Muscle layer of duodenum (tissue), 2 donors: ENCODE data around the gene ZNF385A.
A peak's percentile ranks its signal among the peaks of the same experiment; 100 is the strongest.

ENCODE experiments used
- H3K27ac ChIP-seq: one replicate; pipeline ENCODE4 v1.7.0; 2013; ENCODE audit warnings: mild to moderate bottlenecking, low read length
- H3K27me3 ChIP-seq: one replicate; pipeline ENCODE4 v1.7.0; 2013; ENCODE audit warnings: low read depth, mild to moderate bottlenecking, control low read depth, low read length
- H3K36me3 ChIP-seq, 2 donors: one replicate each; pipeline ENCODE4 v1.7.0; 2013; ENCODE audit warnings: low read length in 2 of 2, control low read depth in 1 of 2, mild to moderate bottlenecking in 1 of 2; ENCODE audit not compliant: insufficient read depth in 2 of 2, control insufficient read depth in 1 of 2
- H3K4me1 ChIP-seq, 2 donors: one replicate each; pipeline ENCODE4 v1.7.0; 2013; ENCODE audit warnings: low read length in 2 of 2, mild to moderate bottlenecking in 2 of 2, control low read depth in 1 of 2, moderate library complexity in 1 of 2; ENCODE audit not compliant: insufficient read depth in 2 of 2, control insufficient read depth in 1 of 2
- H3K4me3 ChIP-seq, 2 donors: one replicate each; pipeline ENCODE4 v1.7.0; 2013; ENCODE audit warnings: low read length in 2 of 2, low read depth in 1 of 2, mild to moderate bottlenecking in 1 of 2
- H3K9me3 ChIP-seq, 2 donors: one replicate each; pipeline ENCODE4 v1.7.0; 2013; ENCODE audit warnings: low read length in 2 of 2, control low read depth in 1 of 2, mild to moderate bottlenecking in 1 of 2; ENCODE audit not compliant: control insufficient read depth in 1 of 2
- donor health status: healthy.

ZNF385A gene

DNA sequence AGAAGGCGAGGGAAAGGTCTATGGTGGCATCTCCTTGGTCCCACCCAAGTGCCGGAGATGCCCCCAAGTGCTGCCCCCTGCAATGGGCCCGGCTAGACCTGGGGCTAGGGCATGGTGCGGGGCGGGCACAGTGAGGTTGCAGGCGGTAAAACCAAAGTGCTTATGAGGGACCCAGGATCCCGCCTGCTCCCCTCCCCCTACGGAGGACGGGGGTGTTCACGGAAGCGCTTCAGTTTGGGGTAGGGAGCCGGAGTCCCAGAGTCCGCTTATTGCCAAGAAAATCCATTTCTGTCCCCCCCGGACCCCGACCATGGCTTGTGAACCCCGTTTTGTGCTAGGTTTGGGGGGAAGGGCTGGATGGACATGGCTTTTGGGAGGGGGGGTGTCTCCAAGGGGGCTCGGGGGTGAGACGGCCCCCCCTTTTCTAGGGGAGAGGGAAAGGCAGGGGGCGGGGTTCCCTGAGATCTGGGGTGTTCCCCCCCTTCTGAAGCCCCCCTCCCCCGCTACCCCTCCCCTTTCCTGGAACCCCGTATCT, 14.9 kb downstream of the ZNF385A start:
- Histone ChIP-seq H3K27ac (no peak overlapping the region), H3K4me3 (peak overlapping the region in 1 of 2 donors; percentile 57), H3K9me3 (no peaks in the 10 kb centered on the region), H3K27me3 (no peaks in the 10 kb centered on the region), H3K36me3 (peaks cover 0 to 17% of the 10 kb centered on the region in 2 donors), H3K4me1 (peaks cover 3 to 35% of the 10 kb centered on the region in 2 donors)

DNA sequence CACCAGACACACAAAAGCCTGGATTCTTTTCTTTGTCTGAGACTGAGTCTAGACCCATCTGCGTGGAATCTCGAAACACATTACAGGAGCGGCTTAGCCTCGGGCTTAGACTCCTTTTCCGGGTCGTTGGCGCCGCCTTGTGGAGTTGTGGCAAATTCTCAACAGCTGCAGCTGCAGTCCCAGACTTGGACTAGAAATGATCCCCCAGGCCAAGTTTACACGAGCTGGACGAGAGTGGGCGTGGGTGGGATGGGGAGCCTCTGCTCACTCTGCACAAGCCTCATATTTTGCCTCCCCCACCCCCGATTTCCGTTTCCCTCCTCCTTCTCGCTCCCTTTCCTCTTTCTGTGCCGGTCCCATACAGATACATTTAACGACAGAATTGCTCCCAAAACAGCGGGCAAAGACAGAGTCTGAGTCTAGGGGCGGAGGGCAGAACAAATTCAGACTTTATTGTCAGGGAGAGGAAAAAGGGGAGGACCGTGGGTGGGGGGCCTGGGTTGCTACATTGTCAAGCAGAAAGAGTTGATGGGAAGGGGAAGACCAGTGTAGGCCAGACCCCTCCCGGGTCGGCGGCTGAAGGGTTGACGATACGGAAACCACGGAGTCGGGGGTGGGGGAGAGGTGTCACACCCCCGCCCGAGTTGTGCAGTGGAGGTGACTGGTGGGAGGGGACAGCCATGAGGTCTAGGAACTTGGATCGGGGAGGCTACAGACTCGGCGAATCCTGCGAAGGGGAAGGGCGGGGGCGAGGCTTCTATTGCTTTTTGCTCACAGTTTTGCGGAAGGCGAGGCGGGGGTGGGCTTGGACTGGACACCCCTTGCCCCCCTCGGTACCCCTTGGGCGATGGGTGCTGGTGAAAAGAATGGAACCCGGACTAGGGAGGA, 15.6 kb downstream of the ZNF385A start:
- peak overlapping the region; percentile 30 to 57 for H3K4me3 ChIP-seq
- H3K27me3 ChIP-seq: no peaks in the 10 kb centered on the region
- peaks cover 0 to 10% of the 10 kb centered on the region in 2 donors for H3K36me3 ChIP-seq
- H3K27ac ChIP-seq: no peak overlapping the region
- H3K4me1 ChIP-seq: peaks cover 3 to 32% of the 10 kb centered on the region in 2 donors
- H3K9me3 ChIP-seq: no peaks in the 10 kb centered on the region

DNA sequence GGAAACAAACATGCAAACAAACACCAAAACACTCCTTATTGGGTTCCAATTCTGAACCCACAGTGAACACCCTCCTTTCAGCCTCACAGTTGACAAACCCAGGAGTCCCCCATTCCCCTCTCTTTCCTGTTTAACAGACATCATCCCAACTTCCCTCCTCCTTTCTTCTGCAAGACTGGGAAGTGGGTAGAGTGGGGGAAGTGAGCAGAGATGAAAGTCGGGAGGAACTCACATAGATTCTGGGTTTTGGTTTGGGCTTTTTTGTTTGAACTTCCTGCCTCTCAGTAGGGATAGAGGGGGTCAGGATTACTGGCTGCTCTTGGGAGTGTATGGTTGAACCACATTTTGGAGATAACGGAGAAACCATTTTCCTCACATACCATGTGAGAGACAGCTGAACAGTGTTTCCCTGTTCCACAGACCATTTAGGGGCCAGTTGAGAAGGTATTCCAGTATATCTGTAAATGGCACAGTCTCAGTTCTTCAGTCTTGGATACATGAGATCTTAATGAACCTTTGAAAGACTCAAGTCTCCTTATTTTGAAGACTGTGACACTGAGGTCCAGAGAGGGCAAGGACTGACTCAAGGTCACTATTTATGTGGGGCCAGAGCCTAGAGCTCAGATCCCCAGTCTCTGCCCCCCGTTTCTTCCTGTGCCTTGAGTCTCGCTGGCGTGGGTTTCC, 16.4 kb downstream of the ZNF385A start:
- H3K4me3 ChIP-seq: peak overlapping the region in 1 of 2 donors; percentile 30
- H3K27ac ChIP-seq: no peak overlapping the region
- peaks cover 0 to 2% of the 10 kb centered on the region in 2 donors for H3K36me3 ChIP-seq
- peaks cover 3 to 32% of the 10 kb centered on the region in 2 donors for H3K4me1 ChIP-seq
- no peaks in the 10 kb centered on the region for H3K27me3 ChIP-seq
- H3K9me3 ChIP-seq: no peaks in the 10 kb centered on the region

DNA sequence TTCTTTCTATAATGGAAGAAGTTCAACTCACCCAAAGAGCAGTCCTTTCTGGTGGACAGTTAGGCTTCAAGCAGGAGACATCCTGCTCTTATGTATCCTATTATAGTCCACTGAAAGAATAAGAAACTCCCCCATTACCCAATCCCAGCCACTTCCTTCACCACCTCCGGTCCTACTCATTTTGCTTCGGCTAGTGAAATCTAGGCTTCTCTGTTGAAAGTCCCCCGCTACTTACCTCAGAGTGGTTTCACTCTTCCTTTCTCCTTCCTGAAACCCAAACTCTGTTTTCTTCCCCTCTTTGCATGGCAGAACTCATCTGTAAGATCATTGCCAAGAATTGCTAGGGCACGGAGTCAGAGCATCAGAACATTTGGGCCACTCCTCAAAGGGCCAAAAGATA, 20.1 kb downstream of the ZNF385A start, which contains the start of gene GPR84:
Gene GPR84, minus strand, starts transcription at position 74 of the 400 bp plus-strand sequence. CDS start 635 bp downstream, outside the sequence.
- Histone ChIP-seq H3K27ac (no peak within 1 kb of the TSS), H3K4me3 (no peak within 1 kb of the TSS), H3K4me1 (peaks cover 3 to 18% of the 10 kb centered on the region in 2 donors), H3K36me3 (no peaks in the 10 kb centered on the region), H3K9me3 (no peaks in the 10 kb centered on the region), H3K27me3 (no peaks in the 10 kb centered on the region)

DNA sequence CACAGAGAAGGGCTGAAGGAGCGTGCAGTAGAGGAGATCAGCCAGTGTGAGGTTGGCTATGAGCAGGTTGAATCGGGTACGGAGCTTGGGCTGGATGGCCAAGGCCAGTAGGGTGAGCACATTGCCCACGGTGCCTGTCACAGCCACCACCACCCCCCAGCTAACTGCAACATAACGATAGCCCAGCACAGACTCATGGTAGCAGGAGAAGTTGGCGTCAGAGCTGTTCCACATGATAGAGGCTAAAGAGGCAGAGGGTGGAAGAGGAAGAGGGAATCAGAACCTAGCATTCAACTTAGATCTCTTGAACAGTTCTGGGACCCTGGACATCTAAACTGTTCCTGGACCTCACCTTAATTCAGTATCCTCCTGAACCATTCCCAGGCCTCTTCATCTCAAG, 20.9 kb downstream of the ZNF385A start:
- peaks cover 3 to 10% of the 10 kb centered on the region in 2 donors for H3K4me1 ChIP-seq
- H3K4me3 ChIP-seq: no peak overlapping the region

DNA sequence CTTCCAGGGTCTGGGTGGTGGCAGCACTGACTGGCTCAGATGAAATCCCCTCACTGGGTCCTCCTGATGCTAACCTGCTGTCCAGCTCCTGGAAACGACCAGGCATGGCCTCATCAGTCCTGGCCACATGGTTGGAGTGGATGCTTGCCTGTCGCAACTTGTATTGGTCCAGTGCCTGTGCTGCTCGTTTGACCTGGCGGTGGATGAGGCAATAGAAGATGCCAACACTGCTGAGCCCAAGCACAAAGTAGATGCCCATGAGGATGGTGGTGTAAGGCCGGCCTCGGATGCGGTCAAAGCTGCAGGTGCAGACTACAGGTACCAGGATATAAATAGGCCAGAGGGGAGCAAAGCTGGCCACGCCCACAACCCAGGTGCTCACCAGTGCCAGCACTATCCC, 21.5 kb downstream of the ZNF385A start:
- Histone ChIP-seq H3K4me1 (peaks cover 5 to 8% of the 10 kb centered on the region in 2 donors), H3K27ac (no peak overlapping the region), H3K9me3 (no peaks in the 10 kb centered on the region), H3K27me3 (no peaks in the 10 kb centered on the region), H3K4me3 (no peak overlapping the region), H3K36me3 (no peaks in the 10 kb centered on the region)

More for the DNA sequence above, 20.9 kb downstream of the ZNF385A start:
- H3K36me3 ChIP-seq: no peaks in the 10 kb centered on the region
- H3K27ac ChIP-seq: no peak overlapping the region
- H3K27me3 ChIP-seq: no peaks in the 10 kb centered on the region
- no peaks in the 10 kb centered on the region for H3K9me3 ChIP-seq

DNA sequence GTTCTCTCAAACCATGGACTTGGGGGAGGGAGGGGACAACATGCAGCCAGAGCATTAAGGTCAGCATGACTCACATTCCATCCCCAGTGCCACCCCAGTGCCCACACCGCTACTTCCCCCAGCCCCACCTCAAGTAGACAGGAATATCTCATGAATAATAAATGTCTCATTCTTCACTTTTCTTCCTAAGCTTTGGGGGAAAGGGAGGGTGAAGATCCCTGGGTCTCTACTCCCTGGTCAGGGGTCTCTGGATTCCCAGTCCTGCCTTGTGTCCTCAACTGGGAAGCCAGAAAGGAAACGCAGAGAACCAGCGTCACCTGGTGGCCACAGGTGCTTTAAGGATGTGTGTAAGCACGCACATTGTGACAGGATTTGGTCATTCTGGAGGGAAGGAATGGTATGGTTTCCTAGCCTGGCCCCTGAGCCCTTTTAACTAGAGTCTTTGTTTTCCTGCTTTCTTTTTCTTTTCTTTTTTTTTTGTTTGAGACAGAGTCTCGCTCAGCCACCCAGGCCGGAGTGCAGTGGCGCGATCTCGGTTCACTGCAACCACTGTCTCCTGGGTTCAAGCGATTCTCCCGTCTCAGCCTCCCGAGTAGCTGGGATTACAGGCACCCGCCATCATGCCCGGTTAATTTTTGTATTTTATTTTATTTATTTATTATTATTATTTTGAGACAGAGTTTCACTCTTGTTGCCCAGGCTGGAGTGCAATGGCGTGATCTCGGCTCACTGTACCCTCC, 23.6 kb downstream of the ZNF385A start:
- Histone ChIP-seq H3K4me1 (peaks cover 16% of the 10 kb centered on the region in 2 donors), H3K27ac (peak overlapping the region; percentile 83), H3K4me3 (no peak overlapping the region), H3K9me3 (no peaks in the 10 kb centered on the region), H3K36me3 (no peaks in the 10 kb centered on the region), H3K27me3 (no peaks in the 10 kb centered on the region)

DNA sequence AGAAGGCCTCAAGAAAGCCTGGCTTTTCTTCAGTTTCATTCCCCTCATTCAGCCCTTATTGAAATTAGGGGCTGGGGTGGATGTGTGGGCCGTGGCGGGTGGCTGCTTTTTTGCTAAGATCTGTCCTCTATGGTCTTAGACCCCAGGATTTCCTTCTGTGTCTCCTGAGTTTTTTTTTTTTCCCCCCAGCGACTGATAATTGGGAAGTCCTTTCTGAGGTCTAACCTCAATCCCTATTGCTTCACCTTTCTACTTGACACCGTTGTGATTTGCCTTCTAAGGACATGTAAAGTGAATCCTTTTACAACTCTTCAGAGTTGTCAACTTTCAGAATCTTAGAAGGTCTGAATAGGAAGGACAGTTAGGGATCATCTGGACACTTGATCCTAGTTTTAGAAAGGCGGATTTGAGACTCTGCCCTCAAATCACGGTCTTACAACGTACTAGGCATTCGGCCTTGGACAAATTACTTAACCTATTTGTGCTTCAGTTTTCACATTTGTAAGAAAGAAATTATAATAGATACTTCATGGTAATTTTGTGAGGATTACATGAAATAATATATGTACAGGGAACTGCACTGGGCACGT, 24.7 kb downstream of the ZNF385A start:
- Histone ChIP-seq H3K4me3 (peak overlapping the region; percentile 77 to 99), H3K9me3 (no peaks in the 10 kb centered on the region), H3K36me3 (no peaks in the 10 kb centered on the region), H3K27me3 (no peaks in the 10 kb centered on the region), H3K4me1 (peaks cover 16% of the 10 kb centered on the region in 2 donors), H3K27ac (peak overlapping the region; percentile 83)

DNA sequence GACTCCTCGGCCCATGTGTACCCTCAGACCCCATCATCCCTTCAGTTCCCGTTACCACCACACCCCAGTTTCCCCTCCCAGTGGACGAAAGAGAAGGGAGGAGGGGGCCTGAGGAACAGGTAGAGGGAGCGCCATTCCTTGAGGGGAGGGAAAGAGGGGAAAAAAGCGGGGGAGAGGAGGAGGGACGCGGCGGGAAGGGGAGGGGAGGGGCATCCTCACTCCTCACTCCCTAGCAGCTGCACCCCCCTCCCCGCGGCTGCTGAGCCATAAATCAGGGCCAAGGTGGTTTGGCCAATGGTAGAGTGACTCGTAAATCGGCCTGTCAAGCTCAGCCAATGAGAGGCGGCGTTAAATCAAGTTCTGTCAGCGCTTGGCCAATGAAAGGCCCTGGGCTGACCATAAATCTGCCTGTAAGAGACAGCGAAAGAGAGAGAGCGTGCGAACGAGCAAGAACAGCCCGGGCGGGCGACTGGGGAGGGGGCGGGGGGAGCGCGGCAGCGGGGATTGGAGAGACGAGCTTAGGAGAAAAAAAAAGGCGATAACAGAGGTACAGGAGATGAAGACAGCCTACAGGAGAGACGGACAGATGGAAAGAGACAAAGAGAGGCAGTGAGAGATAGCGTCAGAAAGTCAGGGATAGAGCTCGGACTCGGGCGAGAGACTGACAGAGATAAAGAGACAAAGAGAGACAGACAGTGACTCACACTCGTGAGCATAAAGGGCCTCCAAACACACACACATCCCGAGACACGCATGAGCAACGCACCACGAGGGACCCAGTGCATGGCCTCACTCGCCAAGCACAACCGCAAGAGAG, 25.4 kb downstream of the ZNF385A start:
- H3K27ac ChIP-seq: peak overlapping the region; percentile 83
- H3K4me3 ChIP-seq: peak overlapping the region; percentile 77 to 99
- H3K27me3 ChIP-seq: no peaks in the 10 kb centered on the region
- no peaks in the 10 kb centered on the region for H3K9me3 ChIP-seq
- no peaks in the 10 kb centered on the region for H3K36me3 ChIP-seq
- H3K4me1 ChIP-seq: peaks cover 16% of the 10 kb centered on the region in 2 donors
